GM12801 (cell line): Measurements from ENCODE around the gene TMEM126A.

Experiments
- TF ChIP-seq, protein P1 (sequence below): IDR thresholded peaks from one replicate; pipeline ENCODE4 v1.5.1; 2011; ENCODE audit warnings: control low read depth; ENCODE audit not compliant: insufficient read length; ENCODE audit errors: extremely low read depth

The TMEM126A gene

DNA sequence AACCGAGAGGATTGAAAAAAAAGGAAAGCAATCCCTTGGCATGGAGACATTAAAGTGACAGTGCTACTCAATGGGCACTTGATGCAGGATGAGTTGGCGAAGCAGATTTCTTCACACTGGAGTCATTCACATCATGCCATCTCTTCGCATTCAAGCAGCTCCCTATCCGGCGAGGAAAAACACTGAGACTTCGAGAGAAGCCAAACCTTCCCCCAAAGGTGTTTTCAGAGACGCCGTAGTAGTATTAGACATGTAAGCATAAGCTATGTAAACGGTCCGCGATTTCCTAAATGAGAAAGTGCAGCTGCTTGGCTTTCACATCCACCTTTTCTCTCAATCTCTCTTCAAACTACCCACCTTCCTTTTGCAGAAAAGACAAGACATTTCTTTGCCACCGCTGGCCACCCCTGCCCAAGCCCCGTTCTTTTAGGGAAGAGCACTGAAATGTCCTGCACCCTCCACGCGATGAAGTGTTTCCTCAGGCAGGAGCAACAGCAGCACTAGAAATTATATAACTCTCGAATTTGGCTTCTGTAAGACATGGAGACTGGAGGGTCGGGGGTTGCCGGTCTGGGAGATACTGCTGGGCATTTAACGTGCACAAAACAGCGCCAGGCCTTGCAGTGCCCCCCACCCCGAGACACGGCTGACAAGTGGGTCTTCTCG, 20.3 kb upstream of the TMEM126A start, which contains the start of gene DLG2:
TSS of gene DLG2 (minus strand) at position 13 of the 666 bp plus-strand sequence.
- TF ChIP-seq, protein P1, sequence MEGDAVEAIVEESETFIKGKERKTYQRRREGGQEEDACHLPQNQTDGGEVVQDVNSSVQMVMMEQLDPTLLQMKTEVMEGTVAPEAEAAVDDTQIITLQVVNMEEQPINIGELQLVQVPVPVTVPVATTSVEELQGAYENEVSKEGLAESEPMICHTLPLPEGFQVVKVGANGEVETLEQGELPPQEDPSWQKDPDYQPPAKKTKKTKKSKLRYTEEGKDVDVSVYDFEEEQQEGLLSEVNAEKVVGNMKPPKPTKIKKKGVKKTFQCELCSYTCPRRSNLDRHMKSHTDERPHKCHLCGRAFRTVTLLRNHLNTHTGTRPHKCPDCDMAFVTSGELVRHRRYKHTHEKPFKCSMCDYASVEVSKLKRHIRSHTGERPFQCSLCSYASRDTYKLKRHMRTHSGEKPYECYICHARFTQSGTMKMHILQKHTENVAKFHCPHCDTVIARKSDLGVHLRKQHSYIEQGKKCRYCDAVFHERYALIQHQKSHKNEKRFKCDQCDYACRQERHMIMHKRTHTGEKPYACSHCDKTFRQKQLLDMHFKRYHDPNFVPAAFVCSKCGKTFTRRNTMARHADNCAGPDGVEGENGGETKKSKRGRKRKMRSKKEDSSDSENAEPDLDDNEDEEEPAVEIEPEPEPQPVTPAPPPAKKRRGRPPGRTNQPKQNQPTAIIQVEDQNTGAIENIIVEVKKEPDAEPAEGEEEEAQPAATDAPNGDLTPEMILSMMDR: no peak

DNA sequence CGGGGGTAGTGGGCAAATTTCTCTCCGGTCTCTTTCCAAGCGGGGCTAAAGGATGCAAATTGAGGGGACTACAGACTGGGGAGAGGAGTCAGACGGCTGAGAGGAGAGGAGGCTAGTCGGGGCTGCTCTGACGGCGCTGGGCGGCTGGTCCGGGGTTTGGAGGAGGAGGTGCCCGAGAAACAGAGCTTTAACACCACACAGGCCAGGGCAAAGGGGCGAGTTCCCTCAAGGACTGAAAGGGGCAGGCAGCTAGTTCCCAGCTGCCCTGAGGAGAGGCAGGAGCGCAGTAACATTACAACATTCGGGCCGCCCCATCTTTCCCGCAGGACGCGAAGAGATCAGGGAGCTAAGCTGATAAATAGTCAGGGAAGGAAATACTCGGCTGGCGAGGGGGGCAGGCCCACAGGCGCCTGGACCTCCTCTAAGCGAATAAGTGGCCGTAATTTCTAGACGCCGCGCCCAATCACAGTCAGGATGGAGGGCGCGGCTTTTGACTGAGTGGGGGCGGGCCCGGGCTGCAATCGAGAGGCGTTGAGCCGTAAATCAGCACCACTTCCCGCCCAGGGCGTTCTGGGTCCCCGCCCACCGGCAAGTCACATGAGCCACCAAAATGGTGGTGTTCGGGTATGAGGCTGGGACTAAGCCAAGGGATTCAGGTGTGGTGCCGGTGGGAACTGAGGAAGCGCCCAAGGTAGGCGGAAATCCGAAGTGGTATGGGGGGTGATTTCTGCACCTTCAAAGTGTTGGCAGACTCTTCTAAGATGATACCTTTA, 19.6 kb upstream of the TMEM126A start, which contains the start of gene TMEM126B:
TSS of gene TMEM126B (plus strand) at position 596 of the 773 bp plus-strand sequence. CDS start at position 611, 15 bp downstream.
- TF ChIP-seq, protein P1: no peak

DNA sequence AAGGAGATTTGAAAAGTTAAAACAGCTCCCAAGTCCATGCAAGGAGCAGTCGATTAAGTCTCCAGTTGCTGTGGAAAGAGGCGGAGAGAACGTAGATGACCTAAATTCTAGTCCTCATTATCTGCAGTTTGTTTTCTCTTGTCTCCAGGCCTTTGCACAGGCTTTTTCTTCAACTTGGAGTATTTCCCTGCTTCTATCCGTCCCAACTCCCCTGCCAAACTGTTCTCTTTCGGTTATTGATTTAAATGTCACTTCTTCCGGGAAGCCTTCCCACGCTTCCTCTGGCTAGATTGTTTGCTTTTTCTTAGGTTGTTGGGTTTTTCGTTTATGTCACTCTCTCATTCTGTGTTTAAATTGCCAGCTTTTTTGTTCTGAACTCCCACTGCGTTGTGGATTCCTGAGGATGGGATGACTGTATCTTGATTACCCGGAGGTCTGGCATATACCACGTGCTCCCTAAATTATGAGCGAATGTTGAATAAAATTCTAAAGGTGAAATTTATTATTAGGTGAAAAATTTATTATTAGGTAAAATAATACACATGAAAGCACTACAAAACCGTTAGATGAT, 18.9 kb upstream of the TMEM126A start:
- TF ChIP-seq, protein P1: no peak

DNA sequence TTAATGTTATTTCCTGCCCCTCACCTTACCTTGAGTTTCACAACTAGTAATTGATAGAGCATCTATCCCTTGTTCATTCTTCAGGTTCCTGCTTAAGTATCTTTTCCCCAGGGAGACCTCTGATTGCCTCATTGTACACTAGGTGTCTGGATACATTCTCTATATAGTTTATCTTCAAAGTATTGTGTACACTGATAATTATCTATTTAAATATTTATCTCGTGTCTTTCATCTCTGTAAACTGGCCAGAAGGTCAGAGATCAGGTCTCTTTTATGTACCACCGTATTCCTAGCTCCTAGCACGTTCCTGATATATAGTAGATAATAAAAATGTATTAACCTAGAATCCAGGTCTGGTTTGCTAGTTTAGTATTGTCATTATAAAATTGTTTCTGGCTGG, 13.0 kb upstream of the TMEM126A start:
- TF ChIP-seq, protein P1: no peak

DNA sequence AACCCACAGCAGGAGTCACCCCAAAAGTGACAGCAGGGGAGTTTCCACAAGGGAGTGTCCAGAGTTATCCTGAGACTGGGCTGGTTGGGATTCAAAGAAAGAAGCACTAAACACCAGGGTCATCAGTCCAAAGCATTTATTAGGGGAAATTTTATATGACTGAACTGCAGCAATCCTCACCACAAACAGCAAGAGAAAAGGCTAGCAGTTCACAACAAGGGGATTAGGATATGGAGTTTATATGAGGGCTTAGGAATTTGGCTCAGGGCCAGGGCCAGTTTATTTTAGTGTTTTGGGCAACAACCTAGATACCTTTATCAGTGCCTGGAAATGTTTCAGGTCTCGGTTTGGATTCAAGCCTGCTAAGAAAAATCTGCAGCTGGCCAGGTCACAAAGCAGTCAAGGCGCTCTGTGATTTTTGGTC, 4.6 kb upstream of the TMEM126A start:
- TF ChIP-seq, protein P1: no peak

DNA sequence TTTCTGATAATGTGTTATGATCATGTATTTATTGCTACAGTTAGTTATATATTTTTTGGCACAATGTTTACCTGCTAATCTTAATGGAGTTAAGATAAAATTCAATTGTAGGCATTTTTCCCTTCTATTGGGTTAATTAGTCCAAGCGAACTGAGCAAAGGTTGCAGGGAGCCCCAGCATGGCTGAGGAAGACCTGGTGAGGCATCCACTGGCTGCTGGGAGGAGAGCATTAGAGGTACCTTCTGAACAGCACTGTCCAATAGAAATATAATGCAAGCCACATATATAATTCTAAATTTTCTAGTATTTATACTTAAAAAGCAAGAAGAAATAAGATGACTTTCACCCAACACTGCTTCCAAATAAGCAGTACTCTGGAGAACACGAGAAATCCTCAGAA, 689 bp upstream of the TMEM126A start:
- TF ChIP-seq, protein P1: no peak

DNA sequence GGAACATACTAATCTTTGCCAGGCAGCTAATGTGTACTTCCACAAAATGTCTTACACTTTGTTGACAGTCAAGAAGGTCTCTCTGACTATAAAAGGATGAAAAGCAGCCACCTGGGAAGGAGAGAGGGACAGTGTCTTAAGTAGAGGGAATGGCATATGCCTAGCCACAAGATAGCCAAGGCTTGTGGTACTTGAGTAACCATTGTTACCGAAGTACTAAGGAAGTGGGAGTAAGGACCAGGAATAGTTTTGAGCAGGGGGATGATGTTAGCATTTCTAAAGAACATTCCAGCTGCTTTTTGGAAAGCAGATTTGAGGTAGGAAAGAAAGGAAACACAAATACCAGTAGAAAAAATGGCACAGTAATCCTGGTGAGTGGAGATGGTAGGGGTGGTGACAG, 3.4 kb downstream of the TMEM126A start:
- TF ChIP-seq, protein P1: no peak
